ENCODE measurements around the gene SHANK1.

The SHANK1 gene

DNA sequence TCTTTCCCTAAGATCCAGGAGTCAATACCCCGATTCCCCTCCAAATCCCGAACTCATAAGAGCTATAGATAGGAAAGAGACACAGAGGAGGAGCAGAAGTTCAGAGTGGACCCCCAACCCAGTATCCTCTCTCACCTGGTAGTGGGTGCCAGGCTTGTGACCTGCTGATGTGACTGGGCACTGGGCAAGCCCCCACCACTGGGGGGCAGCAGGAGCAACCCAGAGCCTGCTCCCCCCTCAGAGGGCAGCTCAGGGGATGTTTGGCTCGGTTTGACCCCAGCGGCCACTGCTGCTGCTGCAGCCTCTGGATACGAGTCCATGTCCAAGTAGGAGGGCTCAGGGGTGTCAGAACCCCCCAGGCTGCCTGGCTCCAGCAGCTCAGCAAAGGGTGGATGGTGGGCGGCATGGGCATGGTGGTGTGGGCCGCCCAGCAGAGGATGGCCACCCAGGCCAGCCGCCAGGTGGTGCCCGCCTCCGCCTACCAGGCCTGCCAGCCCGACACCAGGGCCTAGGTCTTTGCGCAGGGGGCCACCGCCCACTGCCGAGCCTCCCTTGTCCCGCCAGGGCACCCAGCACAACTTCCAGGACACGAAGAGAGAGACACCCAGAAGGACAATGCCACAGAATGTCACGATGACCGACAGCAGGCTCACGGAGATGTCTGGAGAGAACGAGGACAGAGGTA lies 87.3 kb downstream of the SHANK1 start:
- Histone ChIP-seq H3K4me3 (no peak overlapping the region), H3K27me3 (peaks cover 0 to 34% of the 10 kb centered on the region in 2 donors), H3K9me3 (peaks cover 0 to 29% (median 22%) of the 10 kb centered on the region in 3 donors), H3K36me3 (no peaks in the 10 kb centered on the region), H3K27ac (no peak overlapping the region), H3K4me1 (no peaks in the 10 kb centered on the region)
- DNase-seq = no peak
- intact Hi-C loops (cut with DNase I; ENCODE audit: low total_unique reads) = no loop called here
- TF ChIP-seq, protein P1, sequence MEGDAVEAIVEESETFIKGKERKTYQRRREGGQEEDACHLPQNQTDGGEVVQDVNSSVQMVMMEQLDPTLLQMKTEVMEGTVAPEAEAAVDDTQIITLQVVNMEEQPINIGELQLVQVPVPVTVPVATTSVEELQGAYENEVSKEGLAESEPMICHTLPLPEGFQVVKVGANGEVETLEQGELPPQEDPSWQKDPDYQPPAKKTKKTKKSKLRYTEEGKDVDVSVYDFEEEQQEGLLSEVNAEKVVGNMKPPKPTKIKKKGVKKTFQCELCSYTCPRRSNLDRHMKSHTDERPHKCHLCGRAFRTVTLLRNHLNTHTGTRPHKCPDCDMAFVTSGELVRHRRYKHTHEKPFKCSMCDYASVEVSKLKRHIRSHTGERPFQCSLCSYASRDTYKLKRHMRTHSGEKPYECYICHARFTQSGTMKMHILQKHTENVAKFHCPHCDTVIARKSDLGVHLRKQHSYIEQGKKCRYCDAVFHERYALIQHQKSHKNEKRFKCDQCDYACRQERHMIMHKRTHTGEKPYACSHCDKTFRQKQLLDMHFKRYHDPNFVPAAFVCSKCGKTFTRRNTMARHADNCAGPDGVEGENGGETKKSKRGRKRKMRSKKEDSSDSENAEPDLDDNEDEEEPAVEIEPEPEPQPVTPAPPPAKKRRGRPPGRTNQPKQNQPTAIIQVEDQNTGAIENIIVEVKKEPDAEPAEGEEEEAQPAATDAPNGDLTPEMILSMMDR (IDR thresholded peaks at IDR 0.05) = no peak

- intact Hi-C loops (cut with DNase I; ENCODE audit: low total_unique reads) = no loop called here
- no peak overlapping the region for H3K4me3 ChIP-seq
- no peak for DNase-seq
- H3K27ac ChIP-seq = no peak overlapping the region
- H3K9me3 ChIP-seq = peaks cover 0 to 27% (median 22%) of the 10 kb centered on the region in 3 donors
- peaks cover 0 to 27% of the 10 kb centered on the region in 2 donors for H3K27me3 ChIP-seq
- no peaks in the 10 kb centered on the region for H3K4me1 ChIP-seq
- no peaks in the 10 kb centered on the region for H3K36me3 ChIP-seq
- TF ChIP-seq, protein P1 (IDR thresholded peaks at IDR 0.05) = no peak
These were observed 89.8 kb downstream of the SHANK1 start for GRCh38 chr19:50629801-50630200.

- no peak for DNase-seq
- H3K27ac ChIP-seq = no peak overlapping the region
- peaks cover 0 to 27% of the 10 kb centered on the region in 2 donors for H3K27me3 ChIP-seq
- no peak overlapping the region for H3K4me3 ChIP-seq
- intact Hi-C loops (cut with DNase I; ENCODE audit: low total_unique reads) = no loop called here
- H3K9me3 ChIP-seq = peaks cover 0 to 21% (median 20%) of the 10 kb centered on the region in 3 donors
- no peaks in the 10 kb centered on the region for H3K4me1 ChIP-seq
- no peaks in the 10 kb centered on the region for H3K36me3 ChIP-seq
- TF ChIP-seq, protein P1 (IDR thresholded peaks at IDR 0.05) = no peak
These were observed 90.4 kb downstream of the SHANK1 start for GRCh38 chr19:50629194-50629593.

GRCh38 chr19:50628551-50628950 lies 91.1 kb downstream of the SHANK1 start:
- Histone ChIP-seq H3K36me3 (no peaks in the 10 kb centered on the region), H3K27ac (no peak overlapping the region), H3K27me3 (peaks cover 0 to 27% of the 10 kb centered on the region in 2 donors), H3K4me3 (no peak overlapping the region), H3K4me1 (no peaks in the 10 kb centered on the region), H3K9me3 (peaks cover 0 to 14% (median 13%) of the 10 kb centered on the region in 3 donors)
- no peak for DNase-seq
- TF ChIP-seq, protein P1 (IDR thresholded peaks at IDR 0.05) = no peak
- intact Hi-C loops (cut with DNase I; ENCODE audit: low total_unique reads) = no loop called here

DNA sequence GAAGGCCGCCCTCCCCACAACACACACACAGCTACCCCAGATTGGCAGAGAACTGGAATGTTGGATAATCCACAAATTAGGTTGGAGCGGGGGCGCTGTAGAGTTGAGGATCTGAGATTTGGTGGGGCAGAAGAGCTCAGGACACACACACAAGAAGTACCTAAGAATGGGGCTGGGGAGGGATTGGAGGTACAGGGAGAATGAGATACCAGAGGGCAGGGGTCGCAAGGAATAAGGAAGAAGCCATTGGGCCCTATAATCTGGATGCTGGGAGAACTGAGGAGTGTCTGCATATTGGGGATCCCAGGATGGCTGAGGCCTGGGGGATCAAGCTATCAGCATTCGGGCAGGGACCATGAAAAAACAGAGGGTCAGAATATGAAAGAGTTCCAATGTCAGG lies 91.5 kb downstream of the SHANK1 start:
- no peak for DNase-seq
- H3K9me3 ChIP-seq = peaks cover 0 to 10% (median 9%) of the 10 kb centered on the region in 3 donors
- H3K27me3 ChIP-seq = peaks cover 0 to 27% of the 10 kb centered on the region in 2 donors
- no peak overlapping the region for H3K4me3 ChIP-seq
- H3K4me1 ChIP-seq = no peaks in the 10 kb centered on the region
- TF ChIP-seq, protein P1 (IDR thresholded peaks at IDR 0.05) = no peak
- no peak overlapping the region for H3K27ac ChIP-seq
- intact Hi-C loops (cut with DNase I; ENCODE audit: low total_unique reads) = no loop called here
- no peaks in the 10 kb centered on the region for H3K36me3 ChIP-seq
